Loucy (cell line): ENCODE results near the gene CIB4.

Experiments
- H2AFZ ChIP-seq: fragments of 200-600 bp; sonication (generic); 2 replicates; pipeline ENCODE4 v1.6.0; 2016; ENCODE audit warnings: antibody characterized with exemption, mild to moderate bottlenecking, low read length, moderate library complexity
- H3F3A ChIP-seq: fragments of 200-600 bp; 2 replicates; pipeline ENCODE4 v1.6.0; 2016; ENCODE audit warnings: antibody characterized with exemption, low read depth, mild to moderate bottlenecking
- H3K27me3 ChIP-seq: fragments of 200-600 bp; sonication (generic); 2 replicates; pipeline ENCODE4 v1.6.1; 2014; ENCODE audit warnings: low read length, mild to moderate bottlenecking; ENCODE audit not compliant: insufficient read depth, poor library complexity, severe bottlenecking
- H3K36me3 ChIP-seq: fragments of 200-600 bp; sonication (generic); 2 replicates; pipeline ENCODE4 v1.6.1; 2016; ENCODE audit warnings: low read length; ENCODE audit not compliant: insufficient read depth
- H3K4me1 ChIP-seq: fragments of 200-600 bp; sonication (generic); 2 replicates; pipeline ENCODE4 v1.5.1; 2014; ENCODE audit warnings: low read length, mild to moderate bottlenecking; ENCODE audit not compliant: insufficient read depth, poor library complexity, severe bottlenecking
- H3K4me2 ChIP-seq: fragments of 200-600 bp; sonication (generic); 2 replicates; pipeline ENCODE4 v1.6.0; 2014; ENCODE audit warnings: antibody characterized with exemption, low read length, low read depth, mild to moderate bottlenecking; ENCODE audit not compliant: poor library complexity, severe bottlenecking
- H3K4me3 ChIP-seq: fragments of 200-600 bp; sonication (generic); 2 replicates; pipeline ENCODE4 v1.5.1; 2014; ENCODE audit warnings: low read length, mild to moderate bottlenecking, mixed read lengths; ENCODE audit not compliant: poor library complexity, severe bottlenecking
- H3K79me2 ChIP-seq: fragments of 200-600 bp; sonication (generic); 2 replicates; pipeline ENCODE4 v1.6.1; 2014; ENCODE audit warnings: low read length; ENCODE audit not compliant: insufficient read depth
- H3K9ac ChIP-seq: fragments of 200-600 bp; sonication (generic); 2 replicates; pipeline ENCODE4 v1.6.0; 2014; ENCODE audit warnings: mild to moderate bottlenecking, low read depth, low read length, moderate library complexity; ENCODE audit not compliant: poor library complexity, severe bottlenecking
- H3K9me2 ChIP-seq: fragments of 200-600 bp; sonication (generic); replicated peaks from 2 replicates; pipeline ENCODE4 v1.6.1; 2016; ENCODE audit warnings: low read depth, low read length, mixed read lengths
- H3K9me3 ChIP-seq: fragments of 200-600 bp; sonication (generic); 2 replicates; pipeline ENCODE4 v1.6.1; 2014; ENCODE audit warnings: mild to moderate bottlenecking, antibody characterized with exemption, low read length, low read depth; ENCODE audit not compliant: insufficient read depth
- H4K20me1 ChIP-seq: fragments of 200-600 bp; sonication (generic); 2 replicates; pipeline ENCODE4 v1.6.0; 2014; ENCODE audit warnings: antibody characterized with exemption, low read length, mild to moderate bottlenecking; ENCODE audit not compliant: insufficient read depth, poor library complexity, severe bottlenecking
- EZH2phosphoT487 ChIP-seq: fragments of 200-600 bp; IDR thresholded peaks from 2 replicates; pipeline ENCODE4 v1.6.1; 2018; ENCODE audit warnings: antibody characterized with exemption, mild to moderate bottlenecking, moderate library complexity, borderline replicate concordance
- TF ChIP-seq, protein P1 (sequence below): fragments of 200-600 bp; sonication (generic); conservative IDR thresholded peaks from 2 replicates; pipeline ENCODE4 v1.5.1; 2014; ENCODE audit warnings: mild to moderate bottlenecking, antibody characterized with exemption, low read length

Gene CIB4

DNA sequence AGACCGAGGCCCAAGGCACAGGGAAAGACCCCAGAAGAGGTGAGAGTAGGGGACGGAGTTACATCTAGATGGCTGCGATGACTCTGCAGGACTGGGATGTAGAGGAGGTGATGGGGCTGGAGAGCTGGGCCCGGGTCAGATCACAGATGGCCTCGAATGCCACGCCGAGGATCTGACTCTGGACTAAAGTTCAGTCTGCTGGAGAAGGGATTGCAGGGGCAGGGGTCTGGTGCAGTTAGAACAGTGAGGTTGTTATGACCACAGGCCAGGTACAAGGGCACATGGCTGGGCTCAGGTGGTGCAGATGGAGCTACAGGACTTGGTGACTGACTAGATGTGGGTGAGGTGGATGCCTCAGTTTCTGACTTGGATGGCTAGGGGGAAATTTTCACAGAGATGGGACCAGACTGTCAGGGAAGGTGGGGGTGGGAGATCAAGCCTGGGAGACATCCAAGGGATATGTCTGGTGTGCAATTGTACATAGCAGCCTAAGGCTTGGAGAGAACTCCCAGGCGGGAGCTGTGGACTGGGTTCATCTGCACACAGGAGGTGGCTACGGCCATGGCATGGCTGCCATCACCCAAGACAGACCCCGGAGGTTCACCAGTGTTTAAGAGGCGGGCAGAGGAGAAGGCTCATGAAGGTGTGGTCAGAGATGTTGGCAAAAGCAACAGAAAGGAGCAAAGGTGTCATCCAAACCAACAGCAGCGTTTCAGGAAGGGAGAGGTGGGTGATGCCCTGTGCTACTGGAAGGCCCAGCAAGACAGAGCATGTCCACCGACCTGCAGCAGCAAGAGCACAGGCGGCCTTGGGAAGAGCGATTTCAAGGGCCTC is 66.9 kb downstream of the CIB4 start:
- no peaks in the 10 kb centered on the region for H3F3A ChIP-seq
- no peaks in the 10 kb centered on the region for H3K36me3 ChIP-seq
- H3K79me2 ChIP-seq = no peaks in the 10 kb centered on the region
- no peak for TF ChIP-seq EZH2phosphoT487
- TF ChIP-seq, protein P1, sequence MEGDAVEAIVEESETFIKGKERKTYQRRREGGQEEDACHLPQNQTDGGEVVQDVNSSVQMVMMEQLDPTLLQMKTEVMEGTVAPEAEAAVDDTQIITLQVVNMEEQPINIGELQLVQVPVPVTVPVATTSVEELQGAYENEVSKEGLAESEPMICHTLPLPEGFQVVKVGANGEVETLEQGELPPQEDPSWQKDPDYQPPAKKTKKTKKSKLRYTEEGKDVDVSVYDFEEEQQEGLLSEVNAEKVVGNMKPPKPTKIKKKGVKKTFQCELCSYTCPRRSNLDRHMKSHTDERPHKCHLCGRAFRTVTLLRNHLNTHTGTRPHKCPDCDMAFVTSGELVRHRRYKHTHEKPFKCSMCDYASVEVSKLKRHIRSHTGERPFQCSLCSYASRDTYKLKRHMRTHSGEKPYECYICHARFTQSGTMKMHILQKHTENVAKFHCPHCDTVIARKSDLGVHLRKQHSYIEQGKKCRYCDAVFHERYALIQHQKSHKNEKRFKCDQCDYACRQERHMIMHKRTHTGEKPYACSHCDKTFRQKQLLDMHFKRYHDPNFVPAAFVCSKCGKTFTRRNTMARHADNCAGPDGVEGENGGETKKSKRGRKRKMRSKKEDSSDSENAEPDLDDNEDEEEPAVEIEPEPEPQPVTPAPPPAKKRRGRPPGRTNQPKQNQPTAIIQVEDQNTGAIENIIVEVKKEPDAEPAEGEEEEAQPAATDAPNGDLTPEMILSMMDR = no peak
- H3K4me3 ChIP-seq = no peak overlapping the region
- H3K4me1 ChIP-seq = no peaks in the 10 kb centered on the region
- no peaks in the 10 kb centered on the region for H4K20me1 ChIP-seq
- no peak overlapping the region for H3K4me2 ChIP-seq
- no peaks in the 10 kb centered on the region for H3K9me3 ChIP-seq
- no peaks in the 10 kb centered on the region for H3K9me2 ChIP-seq
- H3K27me3 ChIP-seq = no peaks in the 10 kb centered on the region
- no peak overlapping the region for H2AFZ ChIP-seq
- no peak overlapping the region for H3K9ac ChIP-seq

DNA sequence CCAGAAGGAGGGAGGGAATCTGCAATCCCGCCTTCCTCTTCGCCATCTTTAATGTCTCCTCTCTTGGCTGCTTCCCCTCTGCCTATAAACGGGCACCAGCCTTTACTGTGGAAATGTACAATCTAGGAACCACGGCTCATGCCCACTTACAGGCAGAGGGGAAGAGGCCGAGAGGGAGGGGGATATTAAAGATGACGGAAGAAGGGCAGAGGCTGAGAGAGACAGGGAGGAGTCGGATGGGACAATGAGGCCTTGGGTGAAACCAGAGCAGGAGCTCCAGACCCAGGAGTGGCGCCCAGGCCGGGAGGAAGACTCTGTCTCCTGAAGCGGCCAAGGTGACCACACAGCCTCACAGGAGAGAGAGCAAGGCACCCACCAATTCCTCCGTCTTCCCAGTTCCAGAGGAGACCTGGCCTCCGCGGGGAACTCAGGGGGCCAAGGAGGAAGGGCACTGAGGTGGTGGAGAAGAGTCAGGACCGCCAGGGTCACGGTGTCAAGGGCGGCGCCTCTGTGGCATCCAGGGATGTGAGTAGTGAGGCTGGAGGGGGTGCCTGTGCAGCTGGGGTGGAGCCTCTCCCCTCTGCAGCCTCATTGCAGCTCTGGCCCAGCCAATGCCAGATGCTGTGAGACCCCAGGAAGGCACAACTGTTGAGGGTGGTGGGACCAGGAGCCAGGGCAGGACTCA is 67.8 kb downstream of the CIB4 start:
- TF ChIP-seq EZH2phosphoT487 = no peak
- TF ChIP-seq, protein P1 = no peak
- Histone ChIP-seq H3K9ac (no peak overlapping the region), H3K4me3 (no peak overlapping the region), H2AFZ (no peak overlapping the region), H3F3A (no peaks in the 10 kb centered on the region), H3K79me2 (no peaks in the 10 kb centered on the region), H3K27me3 (no peaks in the 10 kb centered on the region), H3K9me3 (no peaks in the 10 kb centered on the region), H3K9me2 (no peaks in the 10 kb centered on the region), H3K4me2 (no peak overlapping the region), H3K36me3 (no peaks in the 10 kb centered on the region), H4K20me1 (no peaks in the 10 kb centered on the region), H3K4me1 (no peaks in the 10 kb centered on the region)

- TF ChIP-seq, protein P1 = no peak
- no peak for TF ChIP-seq EZH2phosphoT487
- H3K36me3 ChIP-seq = no peaks in the 10 kb centered on the region
- H3K79me2 ChIP-seq = no peaks in the 10 kb centered on the region
- H2AFZ ChIP-seq = no peak overlapping the region
- H3K9me2 ChIP-seq = no peaks in the 10 kb centered on the region
- no peak overlapping the region for H3K4me3 ChIP-seq
- H3K9me3 ChIP-seq = no peaks in the 10 kb centered on the region
- no peak overlapping the region for H3K9ac ChIP-seq
- no peak overlapping the region for H3K4me2 ChIP-seq
- no peaks in the 10 kb centered on the region for H4K20me1 ChIP-seq
- no peaks in the 10 kb centered on the region for H3F3A ChIP-seq
- H3K4me1 ChIP-seq = no peaks in the 10 kb centered on the region
- H3K27me3 ChIP-seq = no peaks in the 10 kb centered on the region
Observed at GRCh38 chr2:26572591-26572990, 68.6 kb downstream of the CIB4 start.
